Esophagus muscularis mucosa (tissue), 4 donors: Measurements from ENCODE around the gene PDE3A.

Source experiments
- EP300 ChIP-seq: sonication (generic); formaldehyde crosslinking; IDR thresholded peaks from one replicate; pipeline ENCODE4 v1.6.1; 2017; ENCODE audit warnings: antibody characterized with exemption
- POLR2A ChIP-seq: fragments of 450-650 bp; IDR thresholded peaks from one replicate; pipeline ENCODE4 v1.6.1; 2017; ENCODE audit warnings: antibody characterized with exemption, moderate library complexity, mild to moderate bottlenecking, low read depth
- TF ChIP-seq, protein P1 (sequence below), 3 experiments: fragments of 200-600 bp in 2 of 3; fragments of 450-650 bp in 1 of 3; sonication (generic) in 2 of 3; IDR thresholded peaks; one replicate each; pipeline ENCODE4 v1.5.1; 2017 to 2019; ENCODE audit warnings: antibody characterized with exemption in 3 of 3, mild to moderate bottlenecking in 2 of 3, moderate library complexity in 1 of 3

DNA sequence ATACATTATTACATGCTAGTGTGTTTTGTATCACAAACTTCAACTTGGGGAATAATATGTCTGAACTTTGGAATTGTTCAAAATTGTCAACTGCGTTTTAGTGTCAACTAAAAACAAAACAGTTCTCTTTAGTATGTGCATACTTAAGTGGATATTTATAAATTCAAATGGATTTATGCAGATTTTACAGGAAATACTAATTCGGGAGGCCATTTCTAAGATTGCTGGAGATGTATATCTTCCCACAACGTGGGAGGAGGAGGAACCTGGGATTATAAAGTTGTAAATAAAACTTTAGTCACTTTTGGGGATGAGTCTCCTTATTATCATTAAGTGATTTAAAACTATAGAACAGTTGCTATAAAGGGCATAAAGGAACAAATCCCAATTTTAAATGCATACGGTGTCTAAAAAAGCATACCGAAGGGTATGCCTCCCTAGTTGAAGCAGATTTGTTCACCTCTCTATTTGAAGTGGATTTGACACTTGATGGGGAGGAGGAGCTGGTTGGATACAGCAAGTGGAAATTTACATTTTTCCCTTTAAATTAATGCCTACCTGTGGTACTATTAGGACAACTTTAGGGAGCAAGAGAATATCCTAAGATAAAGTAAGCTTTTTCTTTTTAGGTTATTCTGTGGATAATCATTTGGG is 2.7 kb downstream of the PDE3A start:
- TF ChIP-seq, protein P1, sequence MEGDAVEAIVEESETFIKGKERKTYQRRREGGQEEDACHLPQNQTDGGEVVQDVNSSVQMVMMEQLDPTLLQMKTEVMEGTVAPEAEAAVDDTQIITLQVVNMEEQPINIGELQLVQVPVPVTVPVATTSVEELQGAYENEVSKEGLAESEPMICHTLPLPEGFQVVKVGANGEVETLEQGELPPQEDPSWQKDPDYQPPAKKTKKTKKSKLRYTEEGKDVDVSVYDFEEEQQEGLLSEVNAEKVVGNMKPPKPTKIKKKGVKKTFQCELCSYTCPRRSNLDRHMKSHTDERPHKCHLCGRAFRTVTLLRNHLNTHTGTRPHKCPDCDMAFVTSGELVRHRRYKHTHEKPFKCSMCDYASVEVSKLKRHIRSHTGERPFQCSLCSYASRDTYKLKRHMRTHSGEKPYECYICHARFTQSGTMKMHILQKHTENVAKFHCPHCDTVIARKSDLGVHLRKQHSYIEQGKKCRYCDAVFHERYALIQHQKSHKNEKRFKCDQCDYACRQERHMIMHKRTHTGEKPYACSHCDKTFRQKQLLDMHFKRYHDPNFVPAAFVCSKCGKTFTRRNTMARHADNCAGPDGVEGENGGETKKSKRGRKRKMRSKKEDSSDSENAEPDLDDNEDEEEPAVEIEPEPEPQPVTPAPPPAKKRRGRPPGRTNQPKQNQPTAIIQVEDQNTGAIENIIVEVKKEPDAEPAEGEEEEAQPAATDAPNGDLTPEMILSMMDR (IDR thresholded peaks at IDR 0.05) = no peak
- TF ChIP-seq POLR2A (no peak), EP300 (no peak)
